Parathyroid adenoma (tissue), 2 donors: Measurements from ENCODE around the gene TRPT1.
A peak's percentile ranks its signal among the peaks of the same experiment; 100 is the strongest.

Experiments
- H2AFZ ChIP-seq: fragments of 300-600 bp; sonication (generic); one replicate; pipeline ENCODE4 v1.7.0; 2017; ENCODE audit warnings: antibody characterized with exemption, mild to moderate bottlenecking
- H3K27ac ChIP-seq: fragments of 300-600 bp; sonication (generic); one replicate; pipeline ENCODE4 v1.7.0; 2017
- H3K27me3 ChIP-seq: fragments of 300-600 bp; sonication (generic); one replicate; pipeline ENCODE4 v1.7.0; 2017; ENCODE audit warnings: low read length; ENCODE audit not compliant: control insufficient read depth, insufficient read depth
- H3K36me3 ChIP-seq: fragments of 300-600 bp; sonication (generic); one replicate; pipeline ENCODE4 v1.7.0; 2017; ENCODE audit warnings: low read length; ENCODE audit not compliant: control insufficient read depth, insufficient read depth
- H3K4me1 ChIP-seq: fragments of 300-600 bp; sonication (generic); one replicate; pipeline ENCODE4 v1.7.0; 2017; ENCODE audit warnings: control low read depth
- H3K4me2 ChIP-seq: fragments of 300-600 bp; sonication (generic); one replicate; pipeline ENCODE4 v1.7.0; 2017; ENCODE audit warnings: low read length
- H3K4me3 ChIP-seq: fragments of 300-600 bp; sonication (generic); one replicate; pipeline ENCODE4 v1.7.0; 2017; ENCODE audit warnings: low read depth, low read length
- H3K79me2 ChIP-seq: fragments of 300-600 bp; sonication (generic); one replicate; pipeline ENCODE4 v1.7.0; 2017; ENCODE audit warnings: control low read depth
- H3K9ac ChIP-seq: fragments of 300-600 bp; sonication (generic); one replicate; pipeline ENCODE4 v1.7.0; 2017; ENCODE audit warnings: mild to moderate bottlenecking
- H3K9me3 ChIP-seq: fragments of 300-600 bp; sonication (generic); one replicate; pipeline ENCODE4 v1.7.0; 2017; ENCODE audit warnings: low read length; ENCODE audit not compliant: control insufficient read depth
- TF ChIP-seq, protein P1 (sequence below): fragments of 300-600 bp; sonication (generic); IDR thresholded peaks from one replicate; pipeline ENCODE4 v1.7.0; 2017; ENCODE audit warnings: antibody characterized with exemption, mild to moderate bottlenecking
- donor health status: primary hyperparathyroidism.

The TRPT1 gene

DNA sequence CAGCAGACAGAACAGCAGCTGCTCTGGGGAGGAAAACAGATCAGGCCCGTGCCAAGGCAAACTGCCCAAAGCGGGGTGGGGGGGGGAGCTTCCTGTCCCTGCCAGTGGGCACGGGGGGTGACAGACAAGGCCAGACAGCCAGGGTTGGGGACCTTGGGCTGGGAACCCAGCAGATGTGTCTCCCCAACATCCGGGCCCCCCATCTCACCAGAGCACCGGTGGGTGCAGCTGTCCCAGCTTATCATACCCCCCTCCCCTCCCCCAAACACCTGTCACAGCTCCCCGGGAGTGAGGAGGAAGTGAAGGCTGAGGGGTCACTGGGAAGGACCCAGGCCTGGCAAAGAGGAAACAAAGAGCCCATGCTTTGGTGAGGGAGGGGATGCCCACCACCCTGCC, 19.4 kb upstream of the TRPT1 start:
- Histone ChIP-seq H2AFZ (no peak overlapping the region), H3K9me3 (no peaks in the 10 kb centered on the region), H3K79me2 (no peaks in the 10 kb centered on the region), H3K27me3 (no peaks in the 10 kb centered on the region), H3K9ac (no peak overlapping the region), H3K4me3 (peak overlapping the region; percentile 58), H3K27ac (peak overlapping the region; percentile 36), H3K36me3 (no peaks in the 10 kb centered on the region), H3K4me1 (peaks cover 4% of the 10 kb centered on the region), H3K4me2 (peak overlapping the region; percentile 75)
- TF ChIP-seq, protein P1, sequence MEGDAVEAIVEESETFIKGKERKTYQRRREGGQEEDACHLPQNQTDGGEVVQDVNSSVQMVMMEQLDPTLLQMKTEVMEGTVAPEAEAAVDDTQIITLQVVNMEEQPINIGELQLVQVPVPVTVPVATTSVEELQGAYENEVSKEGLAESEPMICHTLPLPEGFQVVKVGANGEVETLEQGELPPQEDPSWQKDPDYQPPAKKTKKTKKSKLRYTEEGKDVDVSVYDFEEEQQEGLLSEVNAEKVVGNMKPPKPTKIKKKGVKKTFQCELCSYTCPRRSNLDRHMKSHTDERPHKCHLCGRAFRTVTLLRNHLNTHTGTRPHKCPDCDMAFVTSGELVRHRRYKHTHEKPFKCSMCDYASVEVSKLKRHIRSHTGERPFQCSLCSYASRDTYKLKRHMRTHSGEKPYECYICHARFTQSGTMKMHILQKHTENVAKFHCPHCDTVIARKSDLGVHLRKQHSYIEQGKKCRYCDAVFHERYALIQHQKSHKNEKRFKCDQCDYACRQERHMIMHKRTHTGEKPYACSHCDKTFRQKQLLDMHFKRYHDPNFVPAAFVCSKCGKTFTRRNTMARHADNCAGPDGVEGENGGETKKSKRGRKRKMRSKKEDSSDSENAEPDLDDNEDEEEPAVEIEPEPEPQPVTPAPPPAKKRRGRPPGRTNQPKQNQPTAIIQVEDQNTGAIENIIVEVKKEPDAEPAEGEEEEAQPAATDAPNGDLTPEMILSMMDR = no peak

DNA sequence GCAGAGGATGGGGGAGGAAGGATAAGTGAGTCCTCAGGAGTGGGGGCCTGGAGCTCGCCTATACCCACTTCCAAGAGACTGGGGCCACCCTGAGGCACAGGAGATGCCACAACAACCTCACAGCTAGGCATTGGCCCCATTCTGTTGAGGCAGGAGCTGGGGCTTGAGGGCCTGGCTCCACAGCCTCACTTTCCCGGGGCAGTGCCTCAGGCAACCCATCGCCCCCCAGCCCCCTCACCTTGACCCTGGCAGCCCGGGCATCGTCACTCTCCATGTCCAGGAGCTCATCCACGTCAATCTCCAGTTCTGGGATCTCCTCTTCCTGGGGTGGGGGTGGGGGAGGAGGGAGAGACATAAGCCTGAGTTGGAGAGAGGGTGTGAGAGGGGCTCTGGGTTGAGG, 19.0 kb upstream of the TRPT1 start:
- H3K79me2 ChIP-seq = no peaks in the 10 kb centered on the region
- H3K9ac ChIP-seq = no peak overlapping the region
- H3K4me1 ChIP-seq = peaks cover 8% of the 10 kb centered on the region
- H3K27me3 ChIP-seq = no peaks in the 10 kb centered on the region
- H2AFZ ChIP-seq = no peak overlapping the region
- TF ChIP-seq, protein P1 = no peak
- H3K9me3 ChIP-seq = no peaks in the 10 kb centered on the region
- H3K36me3 ChIP-seq = no peaks in the 10 kb centered on the region
- H3K27ac ChIP-seq = no peak overlapping the region
- no peak overlapping the region for H3K4me3 ChIP-seq
- peak overlapping the region; percentile 75 for H3K4me2 ChIP-seq

DNA sequence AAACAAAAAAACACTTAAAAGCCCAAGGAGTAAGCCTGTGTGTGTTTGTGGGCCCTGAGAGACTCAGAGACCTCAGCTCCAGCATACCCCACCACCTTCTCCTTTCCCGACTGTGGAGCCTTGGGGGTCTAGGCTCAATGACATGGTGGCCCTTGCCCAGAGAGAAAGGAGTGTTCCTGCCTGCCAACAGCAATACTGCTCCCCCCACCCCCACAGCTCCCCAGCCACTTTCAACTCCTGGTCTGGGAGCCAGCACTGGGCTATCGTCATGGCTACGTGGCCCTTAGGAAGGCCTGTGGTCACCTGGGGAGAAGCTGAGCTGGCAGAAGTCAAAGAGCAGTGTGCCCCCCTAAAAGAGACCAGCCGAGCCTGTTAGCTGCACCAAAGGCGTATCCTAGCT, 18.1 kb upstream of the TRPT1 start:
- TF ChIP-seq, protein P1 = no peak
- Histone ChIP-seq H3K9me3 (no peaks in the 10 kb centered on the region), H3K79me2 (no peaks in the 10 kb centered on the region), H2AFZ (no peak overlapping the region), H3K27ac (no peak overlapping the region), H3K4me2 (no peak overlapping the region), H3K36me3 (no peaks in the 10 kb centered on the region), H3K4me1 (peaks cover 12% of the 10 kb centered on the region), H3K4me3 (no peak overlapping the region), H3K27me3 (no peaks in the 10 kb centered on the region), H3K9ac (no peak overlapping the region)

DNA sequence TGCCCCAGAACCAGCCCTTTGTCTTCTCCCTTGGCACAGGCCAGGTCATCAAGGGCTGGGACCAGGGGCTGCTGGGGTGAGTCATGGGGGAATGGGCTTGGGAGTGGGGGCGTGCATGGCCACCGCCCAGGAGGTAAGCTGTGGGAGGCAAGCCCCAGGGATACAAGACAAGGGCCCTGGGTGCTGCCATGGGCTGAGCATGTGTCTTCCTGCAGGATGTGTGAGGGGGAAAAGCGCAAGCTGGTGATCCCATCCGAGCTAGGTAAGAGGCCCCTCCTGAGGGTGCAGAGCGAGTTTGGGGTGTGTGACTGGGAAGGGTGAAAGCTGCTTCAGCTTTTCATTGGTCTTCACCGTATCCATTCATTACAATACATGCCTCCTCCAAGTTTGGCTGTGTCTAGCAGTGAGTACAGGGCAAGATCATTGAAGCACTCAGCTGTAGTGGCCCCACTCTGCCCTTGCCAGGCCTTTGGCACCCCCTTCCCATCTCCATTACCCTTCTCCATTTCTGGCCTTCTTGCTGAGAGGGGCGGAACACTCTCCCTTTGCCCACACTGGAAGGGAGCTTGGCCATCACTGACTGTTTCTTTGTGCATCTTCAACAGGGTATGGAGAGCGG, 17.4 kb upstream of the TRPT1 start:
- H3K9ac ChIP-seq = no peak overlapping the region
- TF ChIP-seq, protein P1 = no peak
- H3K4me1 ChIP-seq = peaks cover 12% of the 10 kb centered on the region
- no peak overlapping the region for H3K4me2 ChIP-seq
- H3K79me2 ChIP-seq = no peaks in the 10 kb centered on the region
- no peak overlapping the region for H3K4me3 ChIP-seq
- no peaks in the 10 kb centered on the region for H3K9me3 ChIP-seq
- H2AFZ ChIP-seq = no peak overlapping the region
- no peaks in the 10 kb centered on the region for H3K27me3 ChIP-seq
- no peak overlapping the region for H3K27ac ChIP-seq
- no peaks in the 10 kb centered on the region for H3K36me3 ChIP-seq
